Liver (tissue), 3 donors: ENCODE results near the gene PODXL2.

Experiments
- CTCF ChIP-seq: fragments of 150-350 bp; IDR thresholded peaks from 2 replicates; pipeline ENCODE4 v1.5.1; 2017; ENCODE audit warnings: improper control_type of control experiment, low read depth, low read length; ENCODE audit not compliant: missing input control
- EGR1 ChIP-seq, 2 donors: IDR thresholded peaks; 2 replicates each; pipeline ENCODE4 v1.6.1; 2016 to 2018; ENCODE audit warnings: antibody characterized with exemption in 2 of 2, low read depth in 2 of 2
- donor health status: healthy.
- donor health status: healthy.

- TF ChIP-seq CTCF (no peak), EGR1 (IDR thresholded peaks at IDR 0.05; ENCODE audit: low read depth in 2 of 2) (no peak)
Observed at GRCh38 chr3:127595303-127595702, 33.7 kb upstream of the PODXL2 start.
